HL-60 (cell line): ENCODE data around the gene KSR2.

Source experiments
- GABPA ChIP-seq: IDR thresholded peaks from 2 replicates; pipeline ENCODE4 v1.6.1; 2012; ENCODE audit warnings: low read depth
- REST ChIP-seq: IDR thresholded peaks from 2 replicates; pipeline ENCODE4 v1.6.1; 2012; ENCODE audit warnings: low read depth; ENCODE audit not compliant: insufficient replicate concordance
- TF ChIP-seq, protein P1 (sequence below): IDR thresholded peaks from one replicate; pipeline ENCODE4 v1.5.1; 2011; ENCODE audit warnings: low read length, control low read depth, inconsistent platforms; ENCODE audit not compliant: insufficient read depth

DNA sequence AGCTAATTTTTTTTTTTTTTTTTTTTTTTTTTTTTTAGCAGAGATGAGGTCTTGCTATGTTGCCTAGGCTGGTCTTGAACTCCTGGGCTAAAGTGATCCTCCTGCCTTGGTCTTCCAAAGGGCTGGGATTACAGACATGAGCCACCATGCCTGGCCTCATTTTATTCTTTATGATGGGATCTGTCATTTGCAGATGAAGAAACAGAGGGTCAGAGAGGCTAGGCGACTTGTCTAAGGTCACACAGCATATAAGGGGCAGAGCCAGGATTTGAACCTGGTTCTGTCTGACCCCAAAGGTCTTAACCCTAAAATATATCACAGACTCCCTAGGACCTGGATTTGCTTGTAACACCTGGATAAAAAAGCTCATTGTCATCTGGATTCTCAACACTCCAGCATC, 282.6 kb downstream of the KSR2 start:
- TF ChIP-seq, protein P1, sequence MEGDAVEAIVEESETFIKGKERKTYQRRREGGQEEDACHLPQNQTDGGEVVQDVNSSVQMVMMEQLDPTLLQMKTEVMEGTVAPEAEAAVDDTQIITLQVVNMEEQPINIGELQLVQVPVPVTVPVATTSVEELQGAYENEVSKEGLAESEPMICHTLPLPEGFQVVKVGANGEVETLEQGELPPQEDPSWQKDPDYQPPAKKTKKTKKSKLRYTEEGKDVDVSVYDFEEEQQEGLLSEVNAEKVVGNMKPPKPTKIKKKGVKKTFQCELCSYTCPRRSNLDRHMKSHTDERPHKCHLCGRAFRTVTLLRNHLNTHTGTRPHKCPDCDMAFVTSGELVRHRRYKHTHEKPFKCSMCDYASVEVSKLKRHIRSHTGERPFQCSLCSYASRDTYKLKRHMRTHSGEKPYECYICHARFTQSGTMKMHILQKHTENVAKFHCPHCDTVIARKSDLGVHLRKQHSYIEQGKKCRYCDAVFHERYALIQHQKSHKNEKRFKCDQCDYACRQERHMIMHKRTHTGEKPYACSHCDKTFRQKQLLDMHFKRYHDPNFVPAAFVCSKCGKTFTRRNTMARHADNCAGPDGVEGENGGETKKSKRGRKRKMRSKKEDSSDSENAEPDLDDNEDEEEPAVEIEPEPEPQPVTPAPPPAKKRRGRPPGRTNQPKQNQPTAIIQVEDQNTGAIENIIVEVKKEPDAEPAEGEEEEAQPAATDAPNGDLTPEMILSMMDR: no peak
- TF ChIP-seq GABPA: no peak
- TF ChIP-seq REST: no peak
